IMR-90 (cell line): Measurements from ENCODE around the gene XPC. TPM values are rescaled to one million over a fixed set of nuclear protein-coding genes. Genes with fewer than 3 reads are reported as not detected.

Experiments used
- ATAC-seq: fragments of 200-7000 bp; cut with Tn5 transposase; 2 replicates; pipeline ENCODE4 v1.9.1; 2020; ENCODE audit warnings: low read depth, mild to moderate bottlenecking, moderate library complexity
- BruUV-seq: library from RNA; stranded (reverse); fragments of 400-500 nt; replicated peaks from 2 replicates; lab custom pipeline; 2021; lab: Mats Ljungman, UMichigan
- CTCF ChIA-PET: fragments of 300-600 bp; formaldehyde crosslinking; extraction: SDS; loops from one replicate; lab custom pipeline; 2021; ENCODE audit warnings: antibody characterized with exemption; lab: Yijun Ruan, JAX
- POLR2A ChIA-PET: fragments of 300-600 bp; sonication (Branson Sonifier 250); formaldehyde crosslinking; loops from one replicate; lab custom pipeline; 2022; ENCODE audit warnings: antibody characterized with exemption; ENCODE audit not compliant: unreplicated experiment; lab: Charles Lee
- DNase-seq: peaks from one replicate; pipeline ENCODE4 v3.0.0; 2013
- H2AFZ ChIP-seq: replicated peaks from 2 replicates; pipeline ENCODE3; 2013; ENCODE audit warnings: low read length, mild to moderate bottlenecking; ENCODE audit not compliant: poor library complexity
- H2AK5ac ChIP-seq: 2 replicates; pipeline ENCODE4 v1.6.1; 2013; ENCODE audit warnings: low read depth, low read length, inconsistent platforms
- H2AK9ac ChIP-seq: replicated peaks from 2 replicates; pipeline ENCODE3; 2013; ENCODE audit warnings: mild to moderate bottlenecking, low read depth, low read length, moderate library complexity; ENCODE audit not compliant: poor library complexity
- H2BK120ac ChIP-seq: 2 replicates; pipeline ENCODE4 v1.6.1; 2013; ENCODE audit warnings: low read depth, low read length, inconsistent platforms
- H2BK15ac ChIP-seq: 3 replicates; pipeline ENCODE4 v1.6.1; 2013; ENCODE audit warnings: low read depth, low read length, inconsistent platforms
- H2BK20ac ChIP-seq: 2 replicates; pipeline ENCODE4 v1.6.1; 2013; ENCODE audit warnings: low read depth, mild to moderate bottlenecking, inconsistent platforms, low read length, moderate library complexity
- H2BK5ac ChIP-seq: 2 replicates; pipeline ENCODE4 v1.6.1; 2013; ENCODE audit warnings: mild to moderate bottlenecking, low read depth, low read length, inconsistent platforms; ENCODE audit not compliant: poor library complexity, severe bottlenecking
- H3K14ac ChIP-seq: replicated peaks from 2 replicates; pipeline ENCODE4 v1.6.1; 2013; ENCODE audit warnings: low read depth, low read length, inconsistent platforms
- H3K18ac ChIP-seq: 2 replicates; pipeline ENCODE4 v1.6.1; 2013; ENCODE audit warnings: low read depth, low read length, control low read depth
- H3K23ac ChIP-seq: 2 replicates; pipeline ENCODE4 v1.6.1; 2013; ENCODE audit warnings: low read depth, low read length, inconsistent platforms
- H3K27ac ChIP-seq: 2 replicates; pipeline ENCODE4 v1.5.1; 2013; ENCODE audit warnings: mild to moderate bottlenecking, control low read depth, low read length; ENCODE audit not compliant: insufficient read depth
- H3K27me3 ChIP-seq: 2 replicates; pipeline ENCODE4 v1.6.1; 2013; ENCODE audit warnings: low read length; ENCODE audit not compliant: control insufficient read depth, insufficient read depth
- H3K36me3 ChIP-seq: 2 replicates; pipeline ENCODE4 v1.6.1; 2013; ENCODE audit warnings: low read length, mixed read lengths; ENCODE audit not compliant: control insufficient read depth, insufficient read depth
- H3K4ac ChIP-seq: 2 replicates; pipeline ENCODE4 v1.6.1; 2013; ENCODE audit warnings: low read depth, low read length, inconsistent platforms
- H3K4me1 ChIP-seq: 2 replicates; pipeline ENCODE4 v1.6.1; 2013; ENCODE audit warnings: low read length, mixed read lengths; ENCODE audit not compliant: control insufficient read depth, insufficient read depth
- H3K4me2 ChIP-seq: 2 replicates; pipeline ENCODE4 v1.6.1; 2013; ENCODE audit warnings: low read depth, mild to moderate bottlenecking, control low read depth, low read length, moderate library complexity
- H3K4me3 ChIP-seq: 2 replicates; pipeline ENCODE4 v1.5.1; 2013; ENCODE audit warnings: low read depth, mild to moderate bottlenecking, control low read depth, low read length, moderate library complexity; ENCODE audit not compliant: insufficient read depth
- H3K56ac ChIP-seq: 2 replicates; pipeline ENCODE4 v1.6.1; 2013; ENCODE audit warnings: low read length, inconsistent platforms; ENCODE audit not compliant: insufficient read depth; ENCODE audit errors: extremely low read depth
- H3K79me1 ChIP-seq, 2 experiments: 2 replicates each; pipeline ENCODE4 v1.6.1; 2013; ENCODE audit warnings: low read length in 2 of 2, inconsistent platforms in 1 of 2, low read depth in 1 of 2
- H3K9ac ChIP-seq: 2 replicates; pipeline ENCODE4 v1.6.1; 2013; ENCODE audit warnings: low read depth, low read length, control low read depth
- H3K9me1 ChIP-seq: 2 replicates; pipeline ENCODE4 v1.6.1; 2013; ENCODE audit warnings: low read length, inconsistent platforms; ENCODE audit not compliant: insufficient read depth
- H3K9me3 ChIP-seq: 2 replicates; pipeline ENCODE4 v1.6.1; 2013; ENCODE audit warnings: low read length; ENCODE audit not compliant: control insufficient read depth, insufficient read depth
- H4K20me1 ChIP-seq: 2 replicates; pipeline ENCODE4 v1.6.1; 2013; ENCODE audit warnings: low read length, inconsistent platforms; ENCODE audit not compliant: insufficient read depth
- H4K5ac ChIP-seq: 2 replicates; pipeline ENCODE4 v1.6.1; 2013; ENCODE audit warnings: mild to moderate bottlenecking, low read depth, low read length, control low read depth
- H4K8ac ChIP-seq, 2 experiments: 2 replicates each; pipeline ENCODE4 v1.6.1; 2013; ENCODE audit warnings: low read depth in 2 of 2, low read length in 2 of 2, control low read depth in 1 of 2, inconsistent platforms in 1 of 2
- H4K91ac ChIP-seq: 2 replicates; pipeline ENCODE4 v1.6.1; 2013; ENCODE audit warnings: low read depth, low read length, inconsistent platforms; ENCODE audit not compliant: insufficient read depth
- CEBPB ChIP-seq: IDR thresholded peaks from 2 replicates; pipeline ENCODE4 v1.6.1; 2012; ENCODE audit warnings: low read depth, low read length, improper control_type of control experiment
- FOS ChIP-seq: fragments of 150-350 bp; IDR thresholded peaks from 2 replicates; pipeline ENCODE4 v1.6.1; 2016; ENCODE audit warnings: low read depth, low read length
- WGBS, 2 experiments: methylation state at CpG; one replicate each; pipeline versions ENCODE4 v1.1.5 to v1.1.7; 2013; ENCODE audit warnings: missing lambda C conversion rate in 2 of 2; ENCODE audit not compliant: insufficient read length in 1 of 2; ENCODE audit errors: extremely low coverage in 2 of 2; 5-methylcytosine and 5-hydroxymethylcytosine counted together
- dilution Hi-C: fragments of 300-500 bp; cut with HindIII; formaldehyde crosslinking; loops from one replicate; pipeline ENCODE4 v1.14.3; 2018; ENCODE audit warnings: low sequenced_read_pairs; ENCODE audit not compliant: unreplicated experiment
- in situ Hi-C: fragments of 300-500 bp; cut with MboI; formaldehyde crosslinking; loops from 3 replicates; pipeline ENCODE4 v1.14.3; 2019; ENCODE audit warnings: low sequenced_read_pairs, inconsistent platforms, mixed read lengths
- intact Hi-C: fragments of 100-400 bp; cut with micrococcal nuclease; formaldehyde crosslinking; loops from 2 replicates; pipeline ENCODE4 v1.10.0; 2022
- polyA plus RNA-seq, 3 experiments: library from polyadenylated mRNA; depleted of rRNA; stranded (reverse); fragments of >200 nt; gene quantifications; 2 replicates each; pipeline ENCODE4 v1.2.3, GENCODE V29; 2012; ENCODE audit warnings: low replicate concordance in 1 of 3
- total RNA-seq: library from RNA; depleted of rRNA; stranded (reverse); fragments of >200 nt; gene quantifications from 2 replicates; pipeline ENCODE4 v1.2.3, GENCODE V29; 2012

XPC gene
- total and polyA plus RNA-seq, 2 of the 4 experiments (the other 2 are of a cell fraction) = 30.9 to 48.8 TPM

DNA sequence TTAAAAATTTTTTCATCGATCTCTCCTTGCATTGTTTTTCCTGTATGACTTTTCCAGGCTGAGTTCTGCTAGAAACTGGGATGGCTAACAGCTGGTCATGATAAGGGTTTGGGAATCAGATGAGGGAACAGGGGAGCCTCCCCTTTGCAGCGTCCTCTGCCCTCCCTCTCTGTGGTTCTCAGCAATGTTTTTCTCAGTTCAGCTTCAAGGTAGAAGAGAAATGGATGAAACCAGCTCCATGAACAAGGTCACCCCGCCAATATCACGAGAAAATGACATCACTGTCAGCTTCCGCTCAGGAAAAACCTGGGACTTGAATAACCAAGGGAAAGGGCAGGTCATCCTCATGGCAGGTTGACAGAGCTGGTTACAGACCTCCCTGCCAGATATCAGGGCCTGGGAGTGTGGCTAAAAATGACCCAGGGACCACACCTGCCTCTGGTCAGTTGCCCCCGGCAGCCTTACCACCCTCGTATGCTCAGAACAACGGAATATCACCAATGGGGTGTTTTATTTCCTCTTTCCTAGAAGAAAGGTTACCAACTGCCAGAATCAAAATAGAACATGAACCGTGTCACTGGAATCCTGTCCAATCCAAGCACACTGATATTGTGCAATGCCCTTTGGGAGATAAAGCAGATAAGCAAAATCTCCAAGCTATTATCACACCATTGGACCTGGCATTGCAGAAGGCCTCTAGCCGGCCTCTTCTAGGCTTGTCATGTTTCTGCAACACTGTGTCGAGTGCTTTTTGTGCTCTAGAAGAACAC is 26.3 kb upstream of the XPC start:
- 90% methylated on average over 2 of the region's 11 CpGs; no CpG with 5 or more reads in 1 of the 2 experiments for WGBS, 2 experiments

More for the DNA sequence above, 26.3 kb upstream of the XPC start:
- Histone ChIP-seq H3K9me1 (peaks cover 14% of the 10 kb centered on the region), H3K4me3 (no peak overlapping the region), H3K23ac (peak overlapping the region; percentile 36; the same call in 1 of the 2 replicates), H2BK20ac (peak overlapping the region; percentile 86), H3K27me3 (no peaks in the 10 kb centered on the region), H3K27ac (peak overlapping the region; percentile 36; the same call in 1 of the 2 replicates), H2AFZ (peak overlapping the region; percentile 48), H3K36me3 (no peaks in the 10 kb centered on the region), H3K79me1 (no peaks in the 10 kb centered on the region), H3K14ac (peak overlapping the region; percentile 43), H3K56ac (no peak overlapping the region), H4K8ac (peak overlapping the region in 1 of 2 experiments; percentile 62; a peak in 3 of 4 replicates), H3K9me3 (no peaks in the 10 kb centered on the region), H3K18ac (peak overlapping the region; percentile 79), H4K5ac (peak overlapping the region; percentile 18), H2BK5ac (peak overlapping the region; percentile 21), H3K4ac (peak overlapping the region; percentile 79), H3K4me1 (peaks cover 36% of the 10 kb centered on the region), H3K9ac (no peak overlapping the region), H2BK15ac (peak overlapping the region; percentile 80; the same call in 2 of the 3 replicates), H2AK9ac (no peak overlapping the region), H4K20me1 (no peaks in the 10 kb centered on the region), H2AK5ac (peak overlapping the region; percentile 42; the same call in 1 of the 2 replicates), H4K91ac (peak overlapping the region; percentile 35), H3K4me2 (no peak overlapping the region), H2BK120ac (peak overlapping the region; percentile 83)
- TF ChIP-seq CEBPB (peak; percentile 99), FOS (no peak)
- DNase-seq = peak; percentile 71
- intact Hi-C loops (loop anchor here (5.0 kb wide), 2 partner anchors 448 to 718 kb away; partner anchors contain the start of gene CCDC174), dilution Hi-C loops (no loop called here), in situ Hi-C loops (loop anchor here (5.0 to 10.0 kb wide), 2 partner anchors 258 to 340 kb away; partner anchors contain the start of gene GRIP2)
- BruUV-seq = no TSS peak
- CTCF ChIA-PET = interaction anchor here (1.2 to 3.3 kb wide), 6 partner anchors 31 to 345 kb away, joined by 3 to 28 read pairs (median 10); no protein-coding TSS in a partner anchor
- ATAC-seq = no peak
- POLR2A ChIA-PET = no interaction called here
